ENCODE measurements around the gene FIBCD1.
"Not testable (repeated sequence)": the region's sequence is repeated elsewhere in the genome, so short reads cannot be mapped to it uniquely, and the experiment has no call there.

Gene FIBCD1

GRCh38 chr9:130954925-130955324, 15.9 kb upstream of the FIBCD1 start:
- in situ Hi-C loops (cut with MboI; ENCODE audit: low sequenced_read_pairs) = not testable (repeated sequence)

GRCh38 chr9:130954317-130954716, 15.3 kb upstream of the FIBCD1 start:
- in situ Hi-C loops (cut with MboI; ENCODE audit: low sequenced_read_pairs) = no loop called here

DNA sequence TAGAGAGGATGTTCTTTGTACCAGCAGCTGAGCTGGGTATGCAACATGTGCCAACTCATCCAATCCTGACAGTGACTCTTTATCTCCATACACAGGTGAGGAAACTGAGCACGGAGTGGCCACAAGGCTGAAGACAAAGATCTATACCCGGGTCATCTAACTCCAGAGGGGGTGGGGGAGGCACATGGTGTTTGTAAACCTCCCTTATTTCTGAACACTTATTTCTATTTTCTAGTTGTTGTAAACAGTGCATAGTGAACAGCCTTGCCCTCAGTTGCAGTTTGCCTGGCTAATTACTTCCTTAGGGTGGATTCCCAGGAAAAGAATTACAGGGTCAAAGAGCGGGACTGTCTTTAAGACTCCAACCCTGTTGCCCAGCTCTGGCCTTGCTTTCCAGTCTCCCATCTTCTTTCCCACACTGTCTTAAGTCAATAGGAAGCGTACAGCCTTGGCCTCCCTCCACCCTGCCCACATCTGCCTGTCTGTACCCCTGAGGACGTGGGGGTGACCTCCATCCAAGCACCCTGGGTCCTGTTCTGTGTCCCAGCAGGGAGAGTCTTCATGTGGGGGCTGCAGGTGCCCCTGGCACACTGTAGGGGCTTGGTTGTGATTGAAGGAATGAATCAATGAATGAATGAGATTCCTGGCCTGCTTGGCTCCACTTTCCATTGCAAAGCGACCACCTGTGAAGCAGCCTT, 13.2 kb upstream of the FIBCD1 start:
- in situ Hi-C loops (cut with MboI; ENCODE audit: low sequenced_read_pairs) = no loop called here

- in situ Hi-C loops (cut with MboI; ENCODE audit: low sequenced_read_pairs) = no loop called here
Measured at GRCh38 chr9:130950039-130950311, 10.9 kb upstream of the FIBCD1 start.

DNA sequence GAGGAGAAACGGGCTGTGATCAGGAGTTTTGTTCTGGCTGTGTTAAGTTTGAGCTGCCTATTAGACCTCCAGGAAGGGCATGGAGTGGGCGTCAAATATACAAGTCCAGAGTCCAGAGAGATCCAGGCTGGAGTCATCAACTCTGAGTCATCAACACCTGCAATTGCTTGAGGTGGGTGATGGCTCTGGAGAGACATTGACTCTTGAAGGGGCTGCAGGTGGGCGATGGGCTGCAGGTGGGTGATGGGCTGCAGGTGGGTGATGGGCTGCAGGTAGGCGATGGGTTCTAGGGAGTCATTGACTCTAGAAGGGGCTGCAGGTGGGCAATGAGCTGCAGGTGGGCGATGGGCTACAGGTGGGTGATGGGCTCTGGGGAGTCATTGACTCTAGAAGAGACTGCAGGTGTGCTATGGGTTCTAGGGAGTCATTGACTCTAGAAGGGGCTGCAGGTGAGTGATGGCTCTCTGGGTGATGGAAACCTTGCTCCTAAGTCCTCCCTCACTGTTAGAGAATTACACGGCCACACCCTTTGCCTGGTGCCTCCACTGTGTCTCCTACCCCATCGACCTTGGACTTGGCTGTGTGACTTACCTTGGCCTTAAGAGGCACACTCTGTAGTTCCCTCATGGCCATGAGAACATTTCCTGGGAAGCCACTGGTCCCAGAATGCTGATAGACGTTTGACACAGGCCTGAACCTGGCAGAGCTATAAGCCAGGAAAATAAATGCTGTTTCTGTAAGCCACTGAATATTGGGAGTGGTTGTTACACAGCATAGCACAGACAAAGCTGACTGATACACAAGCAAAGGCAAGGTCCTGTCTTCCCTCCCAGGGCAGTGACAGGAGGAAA, 10.4 kb upstream of the FIBCD1 start:
- in situ Hi-C loops (cut with MboI; ENCODE audit: low sequenced_read_pairs) = no loop called here

- in situ Hi-C loops (cut with MboI; ENCODE audit: low sequenced_read_pairs) = no loop called here
Measured at GRCh38 chr9:130948266-130948665, 9.2 kb upstream of the FIBCD1 start.

- in situ Hi-C loops (cut with MboI; ENCODE audit: low sequenced_read_pairs) = no loop called here
Measured at GRCh38 chr9:130947618-130948140, 8.6 kb upstream of the FIBCD1 start.

GRCh38 chr9:130946766-130947617, 7.9 kb upstream of the FIBCD1 start:
- in situ Hi-C loops (cut with MboI; ENCODE audit: low sequenced_read_pairs) = no loop called here

DNA sequence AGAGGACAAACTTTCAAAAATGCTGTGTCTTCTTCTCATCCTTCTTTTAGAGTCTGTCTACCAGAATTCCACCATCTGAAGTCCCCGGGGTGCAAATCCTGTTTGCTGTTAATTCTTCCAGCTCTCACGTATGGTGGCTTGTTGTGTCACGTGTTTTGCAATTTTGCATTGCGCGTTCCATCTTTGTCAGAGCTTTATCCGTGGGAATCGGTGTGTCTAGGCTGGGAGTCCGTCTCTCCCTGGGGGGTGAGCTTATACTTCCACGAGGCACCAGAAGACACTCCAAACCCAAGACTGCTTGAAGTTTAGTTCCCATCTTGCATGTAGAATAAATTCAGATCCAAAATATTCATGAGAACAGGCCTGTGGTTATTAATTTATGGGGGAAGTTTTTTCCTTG, 6.1 kb upstream of the FIBCD1 start:
- in situ Hi-C loops (cut with MboI; ENCODE audit: low sequenced_read_pairs) = no loop called here

GRCh38 chr9:130944510-130945058, 5.5 kb upstream of the FIBCD1 start:
- in situ Hi-C loops (cut with MboI; ENCODE audit: low sequenced_read_pairs) = no loop called here

DNA sequence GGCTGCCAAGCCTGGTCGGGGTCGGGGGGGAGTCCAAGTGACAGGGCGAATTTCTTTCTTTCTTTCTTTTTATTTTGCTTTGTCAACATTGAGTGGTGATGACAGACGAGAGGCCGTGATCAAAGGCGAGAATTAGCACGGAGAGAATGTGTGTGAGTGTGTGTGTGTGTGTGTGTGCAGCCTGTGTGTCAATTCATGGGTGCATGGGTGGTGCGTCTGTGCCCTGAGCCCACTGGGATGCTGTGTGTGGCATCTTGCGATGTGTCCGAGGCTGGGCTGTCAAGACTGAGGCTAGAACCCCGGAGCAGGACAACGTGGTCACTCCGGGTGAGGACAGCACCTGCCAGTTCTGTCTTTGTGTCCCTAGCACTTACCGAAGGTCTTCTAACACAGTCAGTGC, 4.7 kb upstream of the FIBCD1 start:
- in situ Hi-C loops (cut with MboI; ENCODE audit: low sequenced_read_pairs) = no loop called here

DNA sequence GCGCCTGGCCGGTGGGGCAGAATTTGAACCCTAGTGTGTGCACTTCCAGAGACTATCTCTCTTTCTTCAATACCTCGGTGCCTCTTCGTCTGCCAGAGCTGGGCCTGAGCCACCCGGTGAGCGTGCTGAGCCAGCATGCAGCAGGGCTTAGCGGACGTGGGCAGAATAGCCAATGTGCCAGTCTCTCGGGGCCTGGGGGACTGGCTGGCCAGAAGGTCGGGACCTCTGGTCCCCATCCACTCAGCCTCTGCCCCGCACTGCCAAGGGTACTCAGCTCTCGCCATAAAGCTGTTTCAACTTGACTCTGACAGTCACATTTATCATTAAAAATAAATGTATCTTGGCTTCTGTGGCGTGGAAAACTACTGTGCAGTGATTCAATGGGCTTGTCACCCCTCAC, 4.2 kb upstream of the FIBCD1 start:
- in situ Hi-C loops (cut with MboI; ENCODE audit: low sequenced_read_pairs) = no loop called here

DNA sequence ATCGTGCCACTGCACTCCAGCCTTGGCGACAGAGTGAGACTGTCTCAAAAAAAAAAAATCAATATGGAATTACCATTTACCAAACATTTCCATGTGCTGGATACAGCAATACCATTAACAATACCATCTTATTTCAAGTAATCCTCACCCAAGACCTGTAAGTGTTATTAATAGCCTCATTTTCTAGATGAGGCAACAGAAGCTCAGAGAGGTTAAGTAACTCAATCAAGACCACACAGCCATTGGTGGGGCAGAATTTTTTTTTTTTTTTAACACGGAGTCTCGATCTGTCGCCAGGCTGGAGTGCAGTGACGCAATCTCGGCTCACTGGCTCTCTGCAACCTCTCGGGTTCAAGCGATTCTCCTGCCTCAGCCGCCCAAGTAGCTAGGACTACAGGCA, 3.6 kb upstream of the FIBCD1 start:
- in situ Hi-C loops (cut with MboI; ENCODE audit: low sequenced_read_pairs) = no loop called here

GRCh38 chr9:130942084-130942483, 3.0 kb upstream of the FIBCD1 start:
- in situ Hi-C loops (cut with MboI; ENCODE audit: low sequenced_read_pairs) = no loop called here

GRCh38 chr9:130940693-130941576, 1.9 kb upstream of the FIBCD1 start:
- in situ Hi-C loops (cut with MboI; ENCODE audit: low sequenced_read_pairs) = no loop called here

DNA sequence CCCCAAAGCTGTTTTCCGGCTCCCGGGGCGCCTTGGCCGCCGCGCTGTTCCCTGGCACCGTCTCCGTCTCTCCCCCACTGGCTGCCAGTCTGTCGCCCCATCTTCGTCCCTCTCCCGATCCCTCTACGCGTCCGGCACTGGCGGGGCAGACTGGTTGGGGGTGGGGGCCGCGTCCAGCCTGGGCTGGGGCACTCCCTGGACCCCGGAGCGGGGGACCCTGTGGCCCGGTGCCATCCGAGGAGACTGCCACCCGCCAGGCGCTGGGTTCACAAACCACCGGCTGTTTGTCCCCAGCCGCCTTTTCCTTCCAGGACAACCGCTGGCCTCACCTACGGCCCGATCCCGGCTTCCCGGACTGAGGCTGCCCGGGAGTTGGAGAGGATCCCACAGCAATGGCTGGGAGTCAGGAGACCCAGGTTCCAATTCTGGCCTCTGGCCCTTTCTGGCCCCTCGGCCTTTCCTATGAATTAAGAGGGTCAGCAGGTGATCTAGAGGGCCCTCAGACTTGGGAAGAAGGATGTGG, 1.0 kb upstream of the FIBCD1 start:
- in situ Hi-C loops (cut with MboI; ENCODE audit: low sequenced_read_pairs) = no loop called here

GRCh38 chr9:130939405-130940026, 469 bp upstream of the FIBCD1 start:
- in situ Hi-C loops (cut with MboI; ENCODE audit: low sequenced_read_pairs) = no loop called here

- in situ Hi-C loops (cut with MboI; ENCODE audit: low sequenced_read_pairs) = no loop called here
Measured at GRCh38 chr9:130938184-130938651, 829 bp downstream of the FIBCD1 start.

All from HL-60/S4 treated with phorbol 12-myristate 13-acetate at 8.2 ng/mL for 4 days and 3 days (cell line).